H1 (cell line): ENCODE measurements around the gene PSME1. TPM values are rescaled to one million over a fixed set of nuclear protein-coding genes. Genes with fewer than 3 reads are reported as not detected.

Experiments used
- ASH2L ChIP-seq: fragments of 200-600, 300-600 bp; sonication (generic); IDR thresholded peaks from one replicate; pipeline ENCODE4 v1.7.1; 2017; ENCODE audit warnings: low read length
- BCL11A ChIP-seq, 2 experiments: IDR thresholded peaks; one replicate each; pipeline ENCODE4 v1.6.1; 2011; ENCODE audit warnings: low read depth in 2 of 2, low read length in 2 of 2, mild to moderate bottlenecking in 2 of 2
- CHD7 ChIP-seq: fragments of 300-600 bp; sonication (generic); IDR thresholded peaks from 2 replicates; pipeline ENCODE4 v1.7.1; 2012; ENCODE audit warnings: low read length, moderate library complexity, mild to moderate bottlenecking, inconsistent platforms; ENCODE audit not compliant: insufficient replicate concordance
- CTBP2 ChIP-seq: IDR thresholded peaks from 2 replicates; pipeline ENCODE4 v1.7.0; 2011; ENCODE audit warnings: borderline replicate concordance, mild to moderate bottlenecking, moderate library complexity, mixed read lengths, low read length; ENCODE audit not compliant: insufficient read depth, insufficient read length
- JUND ChIP-seq: IDR thresholded peaks from 2 replicates; pipeline ENCODE4 v1.6.1; 2011; ENCODE audit warnings: mild to moderate bottlenecking, improper control_type of control experiment, low read length
- POU5F1 ChIP-seq: IDR thresholded peaks from 2 replicates; pipeline ENCODE4 v1.6.1; 2011; ENCODE audit warnings: low read depth, mild to moderate bottlenecking, low read length, moderate library complexity
- SIRT6 ChIP-seq: IDR thresholded peaks from one replicate; pipeline ENCODE4 v1.7.1; 2012; ENCODE audit warnings: low read length, inconsistent platforms
- TAF7 ChIP-seq: optimal IDR thresholded peaks from 2 replicates; pipeline ENCODE3; 2011; ENCODE audit warnings: low read depth, mild to moderate bottlenecking, inconsistent platforms, low read length, moderate library complexity, borderline replicate concordance
- ZNF274 ChIP-seq: IDR thresholded peaks from 2 replicates; pipeline ENCODE4 v1.7.0; 2012; ENCODE audit warnings: low read length, borderline replicate concordance; ENCODE audit errors: extremely low read depth
- polyA plus RNA-seq, 7 experiments: library from polyadenylated mRNA; depleted of rRNA in 3 of 7; stranded (reverse) in 5 of 7; unstranded in 2 of 7; fragments of >200 nt in 5 of 7; fragments of 200-250 nt in 2 of 7; gene quantifications; 1 replicate in 5 of 7; 2 replicates in 1 of 7; 4 replicates in 1 of 7; pipeline versions ENCODE4 v1.2.1 to v1.2.3, GENCODE V29; 2011 to 2013; ENCODE audit warnings: missing spikeins in 2 of 7, mixed read lengths in 2 of 7
- total RNA-seq: library from RNA; stranded (reverse); fragmentation: NEBNext Ultra II Directional; extraction: Animal tissue kit (Norgen Biotek cat#: 25700); gene quantifications from 2 replicates; pipeline ENCODE4 v1.2.1, GENCODE V29; 2021

PSME1 gene
- total and polyA plus RNA-seq, 2 of the 8 experiments (the other 6 are each of a cell fraction or from before 2014, with no cell fraction given), result 74.9 to 85.9 TPM

- TF ChIP-seq POU5F1 (no peak), ASH2L (peak; percentile 39), BCL11A (IDR thresholded peaks at IDR 0.05; ENCODE audit: low read depth in 2 of 2, low read length in 2 of 2) (no peak), ZNF274 (no peak), CHD7 (no peak), CTBP2 (no peak), SIRT6 (no peak), TAF7 (peak; percentile 29), JUND (no peak)
These were observed 21.2 kb upstream of the PSME1 start, which contains the start of the genes DCAF11 and NRL (continued) for GRCh38 chr14:24114532-24115421.
